ENCODE measurements around the gene GNG11.

The GNG11 gene

DNA sequence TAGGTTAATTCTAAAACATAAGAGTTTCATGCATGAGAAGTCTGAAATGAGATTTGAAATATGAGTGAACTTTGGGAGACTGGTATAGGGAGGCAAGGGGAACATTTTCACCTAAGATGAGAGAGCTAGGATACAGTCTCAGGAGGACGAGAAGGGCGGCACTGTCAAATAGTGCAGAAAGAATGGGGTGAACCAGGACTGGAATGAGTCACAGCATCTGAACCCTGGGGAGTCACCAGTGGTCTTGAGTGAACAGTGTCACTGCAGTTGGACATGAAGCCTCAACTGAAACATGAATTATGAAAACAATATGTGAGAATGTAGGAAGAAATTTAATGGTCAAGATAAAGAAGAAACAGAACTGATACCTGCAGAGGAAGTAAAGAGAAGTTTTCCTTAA, 33.8 kb downstream of the GNG11 start:
- no peak for DNase-seq (ENCODE audit: low spot score)
- TF ChIP-seq, protein P1, sequence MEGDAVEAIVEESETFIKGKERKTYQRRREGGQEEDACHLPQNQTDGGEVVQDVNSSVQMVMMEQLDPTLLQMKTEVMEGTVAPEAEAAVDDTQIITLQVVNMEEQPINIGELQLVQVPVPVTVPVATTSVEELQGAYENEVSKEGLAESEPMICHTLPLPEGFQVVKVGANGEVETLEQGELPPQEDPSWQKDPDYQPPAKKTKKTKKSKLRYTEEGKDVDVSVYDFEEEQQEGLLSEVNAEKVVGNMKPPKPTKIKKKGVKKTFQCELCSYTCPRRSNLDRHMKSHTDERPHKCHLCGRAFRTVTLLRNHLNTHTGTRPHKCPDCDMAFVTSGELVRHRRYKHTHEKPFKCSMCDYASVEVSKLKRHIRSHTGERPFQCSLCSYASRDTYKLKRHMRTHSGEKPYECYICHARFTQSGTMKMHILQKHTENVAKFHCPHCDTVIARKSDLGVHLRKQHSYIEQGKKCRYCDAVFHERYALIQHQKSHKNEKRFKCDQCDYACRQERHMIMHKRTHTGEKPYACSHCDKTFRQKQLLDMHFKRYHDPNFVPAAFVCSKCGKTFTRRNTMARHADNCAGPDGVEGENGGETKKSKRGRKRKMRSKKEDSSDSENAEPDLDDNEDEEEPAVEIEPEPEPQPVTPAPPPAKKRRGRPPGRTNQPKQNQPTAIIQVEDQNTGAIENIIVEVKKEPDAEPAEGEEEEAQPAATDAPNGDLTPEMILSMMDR (IDR thresholded peaks at IDR 0.05; ENCODE audit: extremely low read depth, missing control alignments) = no peak

DNA sequence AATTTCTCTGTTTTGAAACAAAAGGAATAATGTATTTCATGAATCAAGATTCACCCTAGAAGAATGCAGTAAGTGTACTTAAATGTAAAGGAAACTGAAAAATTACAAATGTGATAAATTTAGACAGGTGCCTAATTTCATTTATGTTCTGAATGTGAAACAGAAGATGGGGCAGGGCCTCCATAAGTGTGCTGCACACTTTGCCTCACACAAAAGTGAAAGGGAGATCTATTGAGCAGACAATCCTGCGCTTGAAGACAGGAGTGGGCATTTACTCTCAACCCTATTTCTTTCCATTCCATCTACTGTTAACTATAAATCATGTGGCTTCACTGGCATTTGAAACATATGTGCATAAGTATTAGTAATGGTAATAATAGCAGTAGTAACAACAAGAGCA, 36.2 kb downstream of the GNG11 start:
- TF ChIP-seq, protein P1 (IDR thresholded peaks at IDR 0.05; ENCODE audit: extremely low read depth, missing control alignments) = no peak
- DNase-seq (ENCODE audit: low spot score) = no peak

DNA sequence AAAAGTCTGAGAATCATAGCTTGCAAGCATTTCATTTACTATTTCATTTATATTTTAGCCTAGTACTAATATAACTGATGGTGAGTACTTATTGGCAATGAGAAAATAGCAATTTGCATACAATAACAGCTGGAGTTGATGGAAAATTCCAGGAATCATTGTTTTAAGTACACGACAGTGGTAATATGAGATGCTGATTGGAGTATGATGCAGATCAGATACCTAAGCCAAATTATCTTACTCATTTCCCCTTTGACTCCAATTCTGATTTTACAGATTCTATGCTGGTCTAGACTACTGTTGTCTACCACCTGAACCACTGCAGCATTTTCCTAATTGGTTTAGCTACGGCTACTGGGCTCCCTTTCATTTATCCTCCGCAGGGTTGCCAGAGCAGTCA, 36.7 kb downstream of the GNG11 start:
- no peak for DNase-seq (ENCODE audit: low spot score)
- TF ChIP-seq, protein P1 (IDR thresholded peaks at IDR 0.05; ENCODE audit: extremely low read depth, missing control alignments) = no peak

DNA sequence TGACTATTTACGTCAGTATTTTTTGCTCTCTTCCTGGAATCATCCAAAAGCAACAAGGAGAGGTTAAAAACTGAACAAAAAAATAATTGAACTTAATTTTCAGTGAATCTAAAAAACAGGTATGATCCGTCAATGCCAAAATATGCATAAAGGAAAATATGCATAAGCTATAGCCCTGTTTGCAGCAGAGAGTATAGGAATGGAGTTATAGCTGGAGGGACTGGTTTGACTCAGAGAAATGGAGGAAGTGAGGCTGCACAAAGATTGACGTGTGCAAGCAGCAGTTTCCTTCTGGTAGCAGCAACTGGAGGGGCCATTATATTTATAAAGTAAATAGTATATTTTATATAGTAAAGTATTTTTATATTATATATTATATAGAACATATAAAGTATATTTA, 37.1 kb downstream of the GNG11 start:
- DNase-seq (ENCODE audit: low spot score) = no peak
- TF ChIP-seq, protein P1 (IDR thresholded peaks at IDR 0.05; ENCODE audit: extremely low read depth, missing control alignments) = no peak

DNA sequence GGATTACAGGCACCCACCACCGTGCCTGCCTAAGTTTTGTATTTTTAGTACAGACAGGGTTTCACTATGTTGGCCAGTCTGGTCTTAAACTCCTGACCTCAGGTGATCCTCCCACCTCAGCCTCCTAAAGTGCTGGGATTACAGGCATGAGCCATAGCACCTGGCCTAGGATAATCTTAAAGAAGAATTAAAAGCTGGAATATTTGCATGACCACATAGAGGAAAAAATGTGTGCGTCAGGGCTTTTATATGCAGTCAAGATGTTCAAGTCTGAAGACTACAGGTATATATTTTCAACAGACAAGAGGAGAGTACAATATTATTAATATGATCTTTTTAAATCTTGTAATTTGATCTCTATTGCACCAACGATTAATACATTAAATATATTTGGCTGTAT, 39.5 kb downstream of the GNG11 start:
- TF ChIP-seq, protein P1 (IDR thresholded peaks at IDR 0.05; ENCODE audit: extremely low read depth, missing control alignments) = no peak
- no peak for DNase-seq (ENCODE audit: low spot score)

DNA sequence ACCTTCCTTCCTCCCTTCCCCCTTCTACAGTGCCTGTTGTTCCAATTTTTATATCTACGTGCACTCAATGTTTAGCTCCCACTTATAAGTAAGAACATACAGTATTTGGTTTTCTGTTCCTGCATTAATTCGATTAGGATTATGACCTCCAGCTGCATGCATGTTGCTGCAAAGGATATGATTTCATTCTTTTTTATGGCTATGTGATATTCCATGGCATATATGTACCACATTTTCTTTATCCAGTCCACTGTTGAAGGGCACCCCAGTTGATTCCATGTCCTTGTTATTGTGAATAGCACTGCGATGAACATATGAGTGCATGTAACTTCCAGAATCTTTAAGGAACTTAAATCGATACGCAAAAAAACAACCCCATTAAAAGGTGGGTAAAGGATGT, 42.7 kb downstream of the GNG11 start:
- DNase-seq (ENCODE audit: low spot score) = no peak
- TF ChIP-seq, protein P1 (IDR thresholded peaks at IDR 0.05; ENCODE audit: extremely low read depth, missing control alignments) = no peak

DNA sequence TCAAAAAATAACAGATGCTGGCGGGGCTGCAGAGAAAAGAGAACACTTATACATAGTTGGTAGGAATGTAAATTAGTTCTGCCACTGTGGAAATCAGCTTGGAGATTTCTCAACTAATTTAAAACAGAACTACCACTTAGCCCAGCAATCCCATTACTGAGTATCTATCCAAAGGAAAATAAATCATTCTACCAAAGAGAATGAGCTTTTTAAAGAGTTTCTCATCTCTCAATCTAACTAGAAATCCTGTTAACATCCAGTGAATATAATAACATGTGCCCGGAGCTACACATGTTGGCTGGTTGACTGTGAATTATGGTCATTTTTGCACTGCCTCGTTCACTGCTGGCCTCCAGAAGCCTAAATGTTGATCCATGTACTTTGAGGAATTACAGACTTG, 43.3 kb downstream of the GNG11 start:
- DNase-seq (ENCODE audit: low spot score) = no peak
- TF ChIP-seq, protein P1 (IDR thresholded peaks at IDR 0.05; ENCODE audit: extremely low read depth, missing control alignments) = no peak
